ENCODE data around the gene ULK4.

DNA sequence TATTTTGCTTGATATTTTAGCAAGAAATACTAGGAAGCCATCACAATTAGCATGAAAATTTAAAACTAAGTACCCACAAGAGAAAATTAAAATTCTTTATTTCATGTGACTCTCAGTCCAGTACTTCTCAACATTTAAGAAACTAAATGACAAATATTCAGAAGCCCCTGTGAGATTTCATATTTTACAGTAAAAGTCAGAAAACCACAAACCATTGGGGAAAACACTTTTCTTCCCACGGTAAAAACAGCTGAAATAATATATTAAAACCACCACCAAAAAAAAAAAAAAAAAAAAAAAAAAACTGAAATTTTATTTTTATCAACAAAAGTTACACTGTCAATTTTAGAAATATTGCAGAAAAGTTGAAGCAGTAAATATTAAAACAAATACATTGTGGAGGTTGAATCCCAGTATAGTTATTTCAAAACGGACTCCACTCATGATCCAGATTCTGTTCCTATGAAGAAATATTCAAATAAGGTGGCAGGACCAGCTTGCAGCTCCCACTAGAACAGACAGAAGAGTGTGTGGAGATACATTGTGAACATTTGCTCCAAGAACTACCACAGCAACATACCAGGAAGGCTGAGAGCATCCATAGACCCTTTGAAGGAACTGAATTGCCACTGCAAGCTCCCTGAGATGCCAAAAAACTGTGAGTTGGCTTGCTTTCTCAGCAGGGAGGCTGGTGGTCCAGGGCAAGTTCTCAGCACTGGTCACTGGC is 454.4 kb downstream of the ULK4 start:
- TF ChIP-seq, protein P1, sequence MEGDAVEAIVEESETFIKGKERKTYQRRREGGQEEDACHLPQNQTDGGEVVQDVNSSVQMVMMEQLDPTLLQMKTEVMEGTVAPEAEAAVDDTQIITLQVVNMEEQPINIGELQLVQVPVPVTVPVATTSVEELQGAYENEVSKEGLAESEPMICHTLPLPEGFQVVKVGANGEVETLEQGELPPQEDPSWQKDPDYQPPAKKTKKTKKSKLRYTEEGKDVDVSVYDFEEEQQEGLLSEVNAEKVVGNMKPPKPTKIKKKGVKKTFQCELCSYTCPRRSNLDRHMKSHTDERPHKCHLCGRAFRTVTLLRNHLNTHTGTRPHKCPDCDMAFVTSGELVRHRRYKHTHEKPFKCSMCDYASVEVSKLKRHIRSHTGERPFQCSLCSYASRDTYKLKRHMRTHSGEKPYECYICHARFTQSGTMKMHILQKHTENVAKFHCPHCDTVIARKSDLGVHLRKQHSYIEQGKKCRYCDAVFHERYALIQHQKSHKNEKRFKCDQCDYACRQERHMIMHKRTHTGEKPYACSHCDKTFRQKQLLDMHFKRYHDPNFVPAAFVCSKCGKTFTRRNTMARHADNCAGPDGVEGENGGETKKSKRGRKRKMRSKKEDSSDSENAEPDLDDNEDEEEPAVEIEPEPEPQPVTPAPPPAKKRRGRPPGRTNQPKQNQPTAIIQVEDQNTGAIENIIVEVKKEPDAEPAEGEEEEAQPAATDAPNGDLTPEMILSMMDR (IDR thresholded peaks at IDR 0.05): no peak
- TF ChIP-seq EP300 (IDR thresholded peaks at IDR 0.05) (no peak), POLR2A (IDR thresholded peaks at IDR 0.05) (no peak)

All from ovary (tissue), 3 donors.